Stimulated activated CD8-positive, alpha-beta memory T cell treated with anti-CD3 and anti-CD28 coated beads, Interleukin-15, amount 100 ng/mL, for 4 hours (primary cell): ENCODE measurements around the gene TMEM151B.
"Not testable (repeated sequence)": the region's sequence is repeated elsewhere in the genome, so short reads cannot be mapped to it uniquely, and the experiment has no call there.

Experiments
- DNase-seq, 2 donors: peaks; one replicate each; pipeline ENCODE4 v3.0.0-alpha.2; 2020; ENCODE audit warnings: low read depth in 2 of 2

The TMEM151B gene

DNA sequence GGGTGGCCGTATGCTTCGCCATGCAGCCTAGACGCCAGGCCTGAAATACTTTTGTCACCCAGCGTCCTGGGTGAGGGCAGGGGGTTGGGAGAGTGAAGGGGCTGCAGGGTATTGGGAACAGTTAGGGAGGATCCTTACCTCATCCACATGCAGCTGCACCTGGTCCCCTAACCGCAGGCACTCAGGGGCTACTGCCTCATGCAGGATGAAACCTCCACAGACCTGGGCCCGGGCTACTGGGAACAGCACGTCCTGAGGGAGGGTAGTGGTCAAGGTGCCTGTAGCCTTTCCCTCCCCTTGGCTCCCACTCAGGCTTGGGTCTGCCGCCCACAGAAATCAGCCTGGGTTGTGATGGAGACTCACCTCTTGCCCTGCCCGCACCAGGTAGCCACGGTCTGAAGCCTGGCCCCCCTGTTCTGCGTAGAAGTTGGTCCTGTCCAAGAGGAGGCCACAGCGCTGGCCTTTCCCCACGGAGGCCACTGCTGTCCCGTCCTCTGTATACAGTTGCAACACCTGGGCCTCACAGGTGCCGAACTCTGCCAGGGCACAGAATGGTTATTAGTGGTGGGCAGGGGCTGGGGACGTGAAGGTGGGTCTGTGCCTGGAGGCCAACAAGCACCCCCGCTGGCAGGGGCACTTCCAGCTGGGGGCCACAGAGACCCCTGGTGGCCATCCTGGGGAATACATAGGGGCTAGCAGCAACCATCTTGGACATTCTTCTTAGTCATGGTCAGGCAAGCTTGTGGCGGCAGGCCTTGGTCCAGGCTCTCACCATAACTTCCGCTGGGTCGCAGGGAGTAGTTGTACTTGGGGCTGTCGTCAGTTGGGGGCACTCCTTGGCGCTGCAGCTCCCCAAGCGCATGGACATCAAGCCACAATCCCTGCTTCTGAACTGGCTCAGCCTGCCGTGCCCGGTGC, 34.3 kb downstream of the TMEM151B start:
- DNase-seq: peak in 1 of 2 donors; percentile 5

GRCh38 chr6:44305200-44305725, 35.0 kb downstream of the TMEM151B start:
- no peak for DNase-seq

- no peak for DNase-seq
Observed at GRCh38 chr6:44306710-44307109, 36.5 kb downstream of the TMEM151B start.

DNA sequence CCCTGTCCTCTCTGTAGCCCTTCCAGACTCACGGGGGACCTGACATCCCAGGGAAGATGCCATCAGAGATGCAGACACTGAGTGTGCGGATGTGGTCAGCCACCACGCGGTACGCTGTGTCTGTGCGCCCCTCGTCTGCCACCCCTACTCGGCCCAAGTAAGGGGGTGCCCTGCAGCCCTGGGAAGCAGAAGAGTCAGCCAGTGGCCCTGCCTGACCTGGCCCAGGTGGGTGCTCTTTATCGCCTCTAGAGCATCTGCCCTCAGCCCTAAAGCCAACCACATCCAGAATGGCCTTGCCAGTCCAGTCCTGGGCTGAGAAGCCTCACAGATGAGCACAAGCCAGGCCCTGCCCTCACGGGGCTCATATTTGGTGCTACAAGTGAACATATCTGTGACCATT, 37.0 kb downstream of the TMEM151B start:
- no peak for DNase-seq

DNA sequence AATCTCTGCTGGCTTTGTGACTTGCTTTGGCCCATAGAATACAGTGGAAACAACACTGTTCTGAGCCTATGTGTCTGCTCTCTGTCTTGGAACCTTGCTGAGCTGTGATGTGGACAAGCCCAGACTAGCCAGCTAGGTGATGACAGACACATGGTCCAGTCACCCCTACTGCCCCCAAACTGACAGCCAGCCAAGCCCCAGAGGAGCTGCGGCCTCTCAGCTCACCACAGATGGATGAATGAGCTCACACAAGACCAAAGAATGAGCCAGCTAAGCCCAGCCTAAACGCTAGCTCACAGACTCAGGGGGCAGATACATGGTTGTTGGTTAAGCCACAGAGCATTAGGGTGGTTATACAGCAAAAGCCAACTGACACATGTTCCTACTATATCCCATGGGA, 38.8 kb downstream of the TMEM151B start:
- no peak for DNase-seq

- DNase-seq: no peak
Observed at GRCh38 chr6:44309631-44310030, 39.4 kb downstream of the TMEM151B start.

- no peak for DNase-seq
Observed at GRCh38 chr6:44310241-44310640, 40.0 kb downstream of the TMEM151B start.

GRCh38 chr6:44311304-44311703, 41.1 kb downstream of the TMEM151B start:
- DNase-seq: no peak

DNA sequence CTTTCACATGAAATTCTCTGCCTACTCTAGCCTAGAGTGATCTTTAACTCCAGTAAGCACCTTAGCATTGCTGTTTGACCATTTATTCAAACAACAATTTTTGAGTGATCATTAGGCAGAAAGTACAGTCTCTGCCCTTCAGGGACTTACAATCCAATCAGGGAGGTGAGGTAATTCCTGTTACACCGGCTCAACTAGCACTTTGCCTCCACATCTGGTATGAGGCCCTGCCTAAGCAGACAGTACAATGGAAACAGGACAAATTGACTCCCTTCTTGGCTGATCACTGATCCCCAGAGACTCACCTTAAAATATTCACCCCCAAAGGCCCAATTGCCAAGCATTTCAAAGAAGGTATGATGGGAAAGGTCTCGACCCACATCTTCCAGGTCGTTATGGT, 41.5 kb downstream of the TMEM151B start:
- no peak for DNase-seq

DNA sequence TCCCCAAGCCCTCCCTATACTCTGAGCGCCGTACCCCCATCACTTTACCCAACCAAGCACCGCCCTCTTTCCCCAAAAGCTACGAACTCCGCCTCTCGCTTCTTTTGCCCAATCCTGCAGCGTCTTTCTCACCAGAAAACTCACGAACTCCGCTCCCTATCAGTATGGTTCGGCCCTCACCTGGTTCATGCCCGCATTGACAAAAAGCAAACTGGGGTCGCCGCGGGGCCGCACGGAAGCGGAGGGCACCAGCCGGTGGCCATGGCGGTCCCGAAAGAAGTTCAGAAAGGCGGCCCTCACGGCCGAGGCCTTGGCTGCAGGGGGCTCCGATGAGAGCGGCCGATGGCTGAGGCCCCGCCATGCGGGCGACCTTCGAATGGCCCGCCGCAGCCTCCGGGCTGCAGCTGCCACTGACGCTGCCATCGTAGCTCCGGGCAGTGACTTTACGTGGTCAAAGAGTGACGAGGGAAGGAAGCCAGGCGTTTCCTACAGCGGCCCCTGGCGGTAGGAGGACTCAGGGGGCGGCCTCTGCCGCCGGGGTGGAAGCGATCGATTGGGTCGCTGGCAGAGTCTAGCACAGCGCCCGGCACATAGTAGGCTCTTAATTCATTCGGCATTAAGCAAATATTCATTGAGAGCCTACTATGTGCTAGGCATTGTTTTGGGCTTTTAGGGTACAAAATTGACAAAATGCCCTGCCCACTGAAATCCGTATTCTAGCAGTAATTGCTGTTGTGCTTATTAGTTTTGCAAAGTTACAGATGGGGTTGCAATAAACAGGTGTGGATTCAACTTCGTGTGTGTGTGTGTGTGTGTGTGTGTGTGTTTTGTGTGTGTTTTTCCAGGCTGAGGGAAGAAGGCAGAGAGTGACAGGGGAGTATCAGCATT, 42.9 kb downstream of the TMEM151B start, which contains the start of gene AARS2:
TSS of gene AARS2 (minus strand) at position 447 of the 888 bp plus-strand sequence. CDS start at position 423, 24 bp downstream.
- DNase-seq: peak; percentile 79 to 83

DNA sequence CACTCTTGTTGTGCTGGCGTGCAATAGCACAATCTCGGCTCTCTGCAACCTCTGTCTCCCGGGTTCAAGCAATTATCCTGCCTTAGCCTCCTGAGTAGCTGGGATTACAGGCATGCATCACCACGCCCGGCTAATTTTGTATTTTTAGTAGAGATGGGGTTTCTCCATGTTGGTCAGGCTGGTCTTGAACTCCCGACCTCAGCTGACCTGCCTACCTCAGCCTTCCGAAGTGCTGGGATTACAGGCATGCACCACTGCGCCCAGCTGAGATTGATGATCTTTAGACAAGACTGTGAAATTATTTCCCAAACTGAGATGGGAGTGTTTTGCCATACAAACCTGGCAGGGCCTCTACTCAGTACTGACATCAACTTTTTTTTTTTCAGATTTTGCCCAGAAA, 44.4 kb downstream of the TMEM151B start:
- DNase-seq: not testable (repeated sequence)

DNA sequence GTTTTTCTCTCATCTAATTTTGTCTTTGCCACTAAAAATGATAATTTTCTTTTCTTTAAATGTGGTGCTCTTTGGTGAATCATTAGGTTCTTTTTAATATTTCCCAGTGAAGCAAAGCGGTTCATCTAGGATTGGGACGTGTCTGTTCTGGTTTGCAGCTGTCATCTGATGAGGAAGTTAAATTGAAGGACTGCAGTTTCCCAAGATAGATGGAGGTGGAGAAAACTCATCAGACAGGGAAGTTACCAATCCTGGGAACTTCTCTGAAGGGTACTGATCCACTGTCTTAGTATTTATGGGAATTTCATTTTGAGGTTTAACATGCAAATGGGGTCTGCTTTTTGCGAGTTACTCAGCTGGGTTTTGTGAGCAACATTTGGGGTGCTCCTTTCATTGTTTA, 45.3 kb downstream of the TMEM151B start:
- no peak for DNase-seq

GRCh38 chr6:44315951-44316350, 45.7 kb downstream of the TMEM151B start:
- DNase-seq: no peak

DNA sequence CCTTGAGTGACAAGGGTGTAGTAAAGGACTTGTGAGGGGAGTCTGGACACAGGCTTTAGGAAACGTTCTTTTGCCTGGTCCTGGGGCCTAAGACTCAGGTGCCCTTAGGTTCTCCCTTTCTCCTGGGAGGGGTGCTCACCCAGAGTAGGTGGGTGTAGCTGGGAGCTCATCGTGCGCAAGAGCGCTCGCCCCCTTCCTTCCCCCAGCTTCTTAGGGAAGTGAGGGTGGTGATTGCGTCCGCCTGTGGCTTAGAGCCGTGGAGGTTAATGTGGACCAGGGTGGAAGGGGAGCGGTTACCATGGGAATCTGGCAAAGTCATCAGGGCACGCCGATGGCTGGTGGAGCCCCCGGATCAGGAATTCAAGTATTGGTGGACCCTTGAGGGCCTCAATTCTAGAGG, 46.2 kb downstream of the TMEM151B start:
- no peak for DNase-seq

GRCh38 chr6:44317136-44317631, 46.9 kb downstream of the TMEM151B start:
- not testable (repeated sequence) for DNase-seq

DNA sequence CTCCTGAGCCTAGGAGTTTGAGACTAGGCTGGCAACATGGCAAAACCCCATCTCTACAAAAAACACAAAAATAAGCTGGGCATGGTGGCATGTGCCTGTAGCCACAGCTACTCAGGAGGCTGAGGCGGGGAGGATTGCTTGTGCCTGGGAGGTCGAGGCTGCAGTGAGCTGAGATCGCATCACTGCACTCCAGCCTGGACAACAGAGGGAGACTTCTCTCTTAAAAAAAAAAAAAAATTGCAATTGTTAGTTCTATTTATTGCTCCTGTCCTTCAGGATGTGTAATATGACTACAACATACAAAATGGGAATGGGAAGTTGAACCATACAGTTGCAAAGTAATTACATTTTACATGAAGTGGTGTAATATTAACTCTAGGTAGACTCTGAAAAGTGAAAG, 51.0 kb downstream of the TMEM151B start:
- DNase-seq: no peak

DNA sequence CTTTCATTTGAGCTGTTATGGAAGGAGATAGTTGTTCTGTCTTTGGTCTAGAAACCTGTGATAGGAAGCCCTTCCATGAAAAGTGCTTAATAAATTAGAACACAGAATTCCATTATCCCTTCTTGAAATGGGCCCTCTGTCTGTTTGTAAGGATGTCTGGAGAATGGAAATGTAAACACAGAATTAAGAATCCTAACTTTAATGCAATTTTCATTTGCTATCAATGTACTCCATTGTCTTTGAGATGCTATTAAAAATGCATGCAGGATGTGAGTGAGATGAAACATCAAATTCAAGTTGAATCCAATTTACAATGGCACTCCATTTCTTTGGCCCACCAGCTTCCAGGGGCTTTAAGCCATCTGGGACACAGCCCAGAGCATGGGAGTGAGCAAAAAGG, 56.8 kb downstream of the TMEM151B start:
- DNase-seq: no peak

- DNase-seq: no peak
Observed at GRCh38 chr6:44327760-44328159, 57.5 kb downstream of the TMEM151B start.

DNA sequence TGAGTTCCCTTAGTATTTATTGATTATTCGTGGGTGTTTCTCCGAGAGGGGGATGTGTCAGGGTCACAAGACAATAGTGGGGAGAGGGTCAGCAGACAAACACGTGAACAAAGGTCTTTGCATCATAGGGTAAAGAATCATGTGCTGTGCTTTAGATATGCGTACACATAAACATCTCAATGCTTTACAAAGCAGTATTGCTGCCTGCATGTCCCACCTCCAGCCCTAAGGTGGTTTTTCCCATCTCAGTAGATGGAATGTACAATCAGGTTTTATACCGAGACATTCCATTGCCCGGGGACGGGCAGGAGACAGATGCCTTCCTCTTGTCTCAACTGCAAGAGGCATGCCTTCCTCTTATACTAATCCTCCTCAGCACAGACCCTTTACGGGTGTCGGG, 58.0 kb downstream of the TMEM151B start:
- not testable (repeated sequence) for DNase-seq

DNA sequence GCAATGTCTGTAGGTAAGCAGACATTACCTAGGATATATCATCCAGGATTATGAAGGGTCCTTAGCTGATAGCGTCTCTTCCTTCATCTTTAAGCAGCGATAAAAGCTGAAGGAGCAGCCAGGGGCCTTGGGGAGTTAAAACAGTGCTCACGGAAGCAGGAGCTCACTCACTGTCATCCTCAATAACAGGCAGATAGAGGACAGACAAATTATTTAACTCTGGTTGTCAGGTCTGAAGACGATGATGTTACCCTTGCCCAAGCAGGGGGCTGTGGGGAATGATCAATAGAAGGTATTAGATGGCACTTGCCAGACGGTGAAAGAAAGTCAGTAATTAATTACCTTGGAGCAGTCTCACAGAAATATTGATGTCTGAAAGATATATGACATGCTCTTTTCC, 59.6 kb downstream of the TMEM151B start:
- DNase-seq: no peak

DNA sequence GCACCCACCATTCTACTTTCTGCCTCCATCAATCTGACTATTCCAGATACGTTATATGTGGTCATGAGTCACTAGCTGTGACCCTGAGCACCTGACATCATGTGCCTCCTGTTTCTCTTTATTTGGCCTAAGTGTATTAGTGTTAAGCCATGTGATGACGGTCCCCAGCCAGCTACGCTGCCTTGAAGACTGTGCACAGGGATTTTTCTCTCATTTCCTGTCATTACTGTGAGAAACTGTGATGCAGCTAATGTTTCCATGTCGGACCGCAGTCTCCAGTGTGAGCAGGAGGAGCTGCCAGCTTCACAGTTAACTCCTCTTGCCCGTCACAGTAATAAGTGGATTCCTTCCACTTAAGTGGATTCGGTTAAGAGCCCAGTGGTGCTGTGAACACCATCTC, 62.3 kb downstream of the TMEM151B start:
- DNase-seq: no peak

DNA sequence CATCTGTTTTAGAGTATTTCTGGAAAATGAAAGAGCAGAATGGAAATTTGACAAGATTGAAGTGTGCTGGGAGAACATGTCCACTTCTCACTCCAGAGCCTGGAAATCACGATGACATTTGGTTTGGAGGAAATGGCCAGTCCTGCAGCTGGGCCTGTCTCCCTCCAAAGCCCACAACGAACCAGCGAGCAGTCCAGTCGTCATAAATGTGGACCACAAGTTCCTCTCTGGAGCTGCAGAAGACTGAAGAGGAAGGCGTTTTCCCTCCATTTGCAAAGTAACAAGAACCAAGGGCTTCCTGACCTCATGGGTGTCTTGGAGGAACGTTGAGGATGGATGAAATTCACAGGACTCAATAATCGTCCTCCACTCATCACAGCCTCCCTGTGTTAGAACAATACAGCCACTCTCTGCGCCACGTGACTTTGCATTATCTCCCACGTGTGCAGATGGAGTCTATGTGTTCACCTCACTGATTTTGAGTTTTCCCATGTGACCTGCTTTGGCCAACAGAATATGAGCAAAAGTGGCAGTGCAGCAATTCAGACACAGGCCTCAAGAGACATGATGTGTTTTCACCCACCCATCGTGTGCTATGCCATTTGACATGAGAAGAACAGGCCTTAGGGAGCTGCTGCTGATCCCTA, 63.1 kb downstream of the TMEM151B start:
- no peak for DNase-seq
